HG03565 (cell line): ENCODE data around the gene OTOGL.

Source experiments
- ATAC-seq: cut with Tn5 transposase; IDR thresholded peaks from one replicate; pipeline ENCODE4 v1.9.1; 2021; ENCODE audit warnings: mild to moderate bottlenecking, moderate library complexity; ENCODE audit not compliant: unreplicated experiment

OTOGL gene, protein sequence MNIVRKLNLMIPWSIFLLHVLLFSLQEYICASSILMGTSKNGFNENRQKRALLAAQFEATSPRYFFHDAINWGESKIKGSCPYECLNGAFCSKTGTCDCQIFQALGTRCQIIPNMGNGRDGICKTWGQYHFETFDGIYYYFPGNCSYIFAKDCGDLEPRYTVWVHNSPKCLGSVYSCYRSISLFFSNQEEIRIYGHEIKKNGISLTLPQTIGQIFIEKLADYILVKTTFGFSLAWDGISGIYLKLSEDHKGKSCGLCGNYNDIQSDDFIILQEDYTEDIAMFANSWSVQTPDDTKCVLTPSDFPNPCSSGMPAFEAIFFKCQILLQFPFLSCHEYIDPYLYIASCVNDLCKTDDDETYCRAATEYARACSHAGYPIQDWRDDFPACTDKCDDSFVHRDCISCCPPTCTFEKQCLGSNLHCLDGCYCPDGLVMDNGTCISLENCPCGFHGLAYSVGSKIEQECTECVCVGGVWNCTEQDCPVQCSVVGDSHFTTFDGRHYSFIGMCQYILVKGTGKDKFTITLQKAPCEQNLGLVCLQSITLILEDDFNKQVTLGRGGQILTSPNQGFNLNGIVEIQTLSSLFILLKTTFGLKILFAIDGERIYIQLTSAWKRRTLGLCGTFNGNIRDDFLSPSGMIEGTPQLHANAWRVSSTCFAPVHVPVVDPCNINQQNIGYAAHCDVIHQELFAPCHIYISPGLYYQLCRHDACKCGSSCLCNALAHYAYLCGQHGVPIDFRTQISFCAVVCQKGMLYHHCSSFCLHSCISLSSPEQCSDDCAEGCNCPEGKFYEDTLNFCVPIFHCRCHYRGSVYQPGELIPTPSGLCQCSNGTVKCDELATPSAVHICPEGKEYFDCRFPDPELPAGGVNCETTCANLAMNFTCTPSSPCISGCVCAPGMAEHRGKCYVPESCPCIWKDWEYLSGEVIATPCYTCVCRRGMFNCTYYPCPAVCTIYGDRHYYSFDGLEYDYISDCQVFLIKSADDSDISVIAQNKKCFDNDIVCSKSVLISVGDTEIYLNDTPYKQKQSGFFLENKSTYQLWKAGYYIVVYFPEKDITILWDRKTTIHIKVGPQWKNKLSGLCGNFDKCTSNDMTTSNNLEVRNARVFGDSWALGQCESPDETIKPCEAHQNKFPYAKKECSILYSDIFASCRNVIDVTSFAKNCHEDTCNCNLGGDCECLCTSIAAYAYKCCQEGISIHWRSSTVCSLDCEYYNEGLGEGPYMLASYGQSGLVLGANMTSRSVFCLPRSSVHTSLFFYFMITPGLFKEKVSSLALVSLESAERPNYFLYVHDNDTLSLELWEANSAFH (N-terminal part only)

DNA sequence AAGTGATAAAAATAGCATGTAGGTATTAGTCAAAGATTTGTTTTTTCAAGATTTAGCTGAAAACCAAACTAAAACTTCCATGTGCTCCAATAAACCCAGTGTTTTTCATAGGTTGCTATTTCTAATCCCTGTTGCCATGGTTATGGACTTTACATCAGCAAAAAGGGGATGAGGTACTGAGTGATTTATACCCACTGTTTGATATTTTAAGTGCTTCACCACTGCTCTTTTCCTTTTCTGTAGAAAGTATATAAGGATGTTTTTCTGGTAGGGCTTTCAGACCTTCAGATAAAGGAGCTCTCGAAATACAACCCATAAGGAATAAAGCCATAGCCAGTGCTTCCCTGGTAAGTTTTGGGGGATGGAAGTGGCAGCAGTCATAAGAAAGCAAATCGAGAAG lies at the start of gene OTOGL:
TSS of gene OTOGL (plus strand) at position 279 of the 400 bp plus-strand sequence. CDS start 109,895 bp downstream, outside the sequence.
- no peak for ATAC-seq

DNA sequence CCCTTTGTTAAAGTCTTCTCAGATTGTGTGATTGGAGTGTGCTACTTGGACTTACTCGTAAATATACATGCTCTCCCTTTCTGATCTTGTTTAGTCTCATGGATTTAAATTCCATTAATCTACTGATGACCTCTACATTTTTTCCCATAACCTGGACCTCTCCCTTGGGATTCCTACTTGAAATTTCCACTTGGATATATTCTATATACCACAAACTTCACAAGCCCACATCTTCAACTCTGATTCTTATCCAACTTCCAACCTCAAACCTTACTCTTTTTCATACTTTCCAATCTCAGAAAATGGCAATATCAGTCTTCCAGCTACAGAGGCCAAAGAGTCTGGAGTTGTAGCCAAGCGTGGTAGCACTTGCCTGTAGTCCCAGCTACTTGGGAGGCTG lies 49.1 kb upstream of the OTOGL start:
- ATAC-seq = no peak

GRCh38 chr12:80053051-80053790 lies 46.1 kb upstream of the OTOGL start:
- ATAC-seq = no peak

GRCh38 chr12:80056232-80056631 lies 43.1 kb upstream of the OTOGL start:
- no peak for ATAC-seq

GRCh38 chr12:80056845-80057244 lies 42.5 kb upstream of the OTOGL start:
- ATAC-seq = no peak

DNA sequence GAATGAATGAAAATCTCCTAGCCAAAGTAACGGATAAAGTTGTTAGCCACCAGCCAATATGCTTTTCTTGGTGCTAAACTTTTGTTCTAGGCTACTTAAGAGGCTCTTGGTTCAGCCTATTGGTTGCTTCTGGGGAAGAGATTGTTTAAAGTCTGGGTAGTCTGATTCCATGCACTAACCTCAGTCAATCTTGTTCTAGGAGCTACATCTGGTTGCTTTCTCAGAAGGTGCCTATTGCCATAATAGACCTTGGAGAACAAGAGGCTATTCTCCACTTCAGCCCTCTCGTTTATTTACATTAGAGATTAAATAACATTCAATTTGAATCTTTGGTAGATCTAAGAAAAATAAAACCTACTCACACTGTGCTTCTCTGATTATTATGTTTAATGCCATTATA lies 40.8 kb upstream of the OTOGL start:
- ATAC-seq = no peak

DNA sequence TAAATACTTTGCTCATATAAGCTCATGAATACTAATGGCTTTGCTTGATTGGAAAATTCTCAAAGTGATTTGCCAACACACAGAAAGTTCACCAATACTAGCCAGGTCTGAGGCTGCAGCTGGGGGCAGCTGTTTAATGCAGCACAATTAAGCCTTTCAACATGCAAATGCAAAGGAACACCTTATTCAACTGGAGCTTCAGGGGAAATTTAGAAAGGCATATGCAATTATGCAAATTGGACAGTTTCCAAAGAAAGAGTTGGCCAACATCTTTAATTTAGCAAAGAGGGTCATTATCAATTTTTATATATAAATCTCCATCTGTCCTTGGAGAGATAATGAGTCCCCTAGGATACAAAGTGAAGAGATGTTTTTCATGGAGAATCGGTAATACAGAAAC lies 40.2 kb upstream of the OTOGL start:
- no peak for ATAC-seq

- no peak for ATAC-seq
Measured at GRCh38 chr12:80059875-80060274, 39.5 kb upstream of the OTOGL start.

DNA sequence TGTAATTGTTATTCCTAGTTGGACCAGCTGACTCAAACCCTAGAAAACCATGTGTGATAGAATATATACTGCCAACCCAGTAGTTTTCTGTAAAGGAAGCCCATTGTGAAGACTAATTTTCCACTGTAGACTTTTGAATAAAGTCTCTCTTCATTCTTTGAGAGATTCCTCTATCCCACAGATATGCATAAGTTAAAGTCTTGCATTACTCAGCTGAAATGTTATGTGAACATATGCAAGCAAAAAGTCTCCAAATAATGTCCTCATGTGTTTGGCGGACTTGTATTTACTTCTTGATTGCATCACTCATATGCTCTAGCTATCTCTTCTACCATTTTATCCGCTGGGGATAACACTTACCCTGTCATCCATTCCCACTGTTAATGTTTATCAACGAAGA lies 35.1 kb upstream of the OTOGL start:
- ATAC-seq = no peak

- ATAC-seq = no peak
Measured at GRCh38 chr12:80064951-80065350, 34.4 kb upstream of the OTOGL start.

- no peak for ATAC-seq
Measured at GRCh38 chr12:80068173-80068572, 31.2 kb upstream of the OTOGL start.

- peak; percentile 58 for ATAC-seq
Measured at GRCh38 chr12:80083892-80084614, 15.3 kb upstream of the OTOGL start.

- no peak for ATAC-seq
Measured at GRCh38 chr12:80086025-80086424, 13.3 kb upstream of the OTOGL start.

DNA sequence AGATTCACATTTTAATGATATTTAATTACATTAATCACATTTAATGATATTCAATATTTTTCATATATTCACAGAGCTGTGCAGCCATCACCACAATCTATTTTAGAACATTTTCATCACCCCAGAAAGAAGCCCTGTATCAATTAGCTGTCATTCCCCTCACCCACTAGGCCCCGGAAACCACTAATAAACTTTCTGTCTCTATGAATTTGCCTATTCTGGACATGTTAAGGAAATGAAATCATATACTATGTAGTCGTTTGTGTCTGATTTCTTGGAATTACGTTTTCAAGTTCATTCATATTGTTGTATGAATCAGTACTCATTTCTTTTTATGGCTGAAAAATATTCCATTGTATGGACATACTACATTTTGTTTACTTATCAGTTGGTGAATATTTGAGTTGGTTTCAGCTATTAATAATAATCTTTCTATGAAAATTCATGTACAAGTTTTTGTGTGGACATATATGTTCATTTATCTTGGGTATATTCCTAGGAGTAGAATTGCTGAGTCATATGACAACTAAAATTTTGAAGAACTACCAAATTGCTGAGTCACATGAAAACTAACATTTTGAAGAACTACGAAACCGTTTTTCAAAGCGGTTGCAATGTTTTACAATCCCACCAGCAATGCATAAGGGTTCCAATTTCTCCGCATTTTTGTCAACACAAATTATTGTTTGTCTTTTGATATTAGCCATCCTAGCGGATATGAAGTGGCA lies 11.7 kb upstream of the OTOGL start:
- peak; percentile 51 for ATAC-seq

- no peak for ATAC-seq
Measured at GRCh38 chr12:80100591-80100990, 1.3 kb downstream of the OTOGL start.

DNA sequence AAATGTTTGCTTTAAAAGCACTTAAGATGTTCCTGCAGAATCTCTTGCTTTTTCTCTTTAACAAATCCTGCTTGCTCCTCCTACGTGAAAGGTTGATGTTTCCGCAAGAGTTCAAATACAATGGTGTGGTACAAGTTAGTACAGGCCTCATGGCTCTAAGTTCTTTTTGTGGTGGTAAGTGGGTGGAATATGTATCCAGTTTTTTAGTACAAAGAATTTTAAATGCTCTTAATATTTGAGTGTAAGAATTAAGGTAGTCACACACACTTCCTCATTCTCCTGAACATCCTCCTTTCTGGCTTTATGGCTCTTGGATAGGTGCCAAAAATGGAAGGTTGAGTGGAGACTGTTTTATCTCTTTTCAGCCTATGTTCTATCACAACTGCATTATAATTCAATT lies 1.8 kb downstream of the OTOGL start:
- ATAC-seq = no peak

DNA sequence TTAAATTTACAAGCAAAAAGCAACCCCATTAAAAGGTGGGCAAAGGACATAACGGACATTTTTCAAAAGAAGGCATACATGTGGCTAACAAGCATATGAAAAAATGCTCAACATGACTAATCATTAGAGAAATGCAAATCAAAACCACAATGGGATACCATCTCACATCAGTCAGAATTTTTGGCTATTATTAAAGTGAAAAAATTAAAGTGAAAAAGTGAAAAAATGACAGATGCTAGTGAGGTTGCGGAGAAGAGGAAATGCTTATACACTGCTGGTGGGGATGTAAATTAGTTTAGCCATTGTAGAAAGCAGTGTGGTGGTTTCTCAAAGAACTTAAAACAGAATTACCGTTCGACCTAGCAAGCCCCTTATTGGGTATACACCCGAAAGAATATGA lies 7.9 kb downstream of the OTOGL start:
- ATAC-seq = peak; percentile 54

- no peak for ATAC-seq
Measured at GRCh38 chr12:80116735-80117134, 17.4 kb downstream of the OTOGL start.
